HepG2 (cell line): ENCODE results near the gene ASGR1. TPM values are rescaled to one million over a fixed set of nuclear protein-coding genes. Genes with fewer than 3 reads are reported as not detected.

Source experiments
- GMEB2 ChIP-seq: IDR thresholded peaks from 2 replicates; pipeline ENCODE4 v1.6.1; 2016; ENCODE audit warnings: missing biosample characterization, missing genetic modification reagents, low read depth
- HIC2 ChIP-seq: sonication (generic); formaldehyde crosslinking; IDR thresholded peaks from 2 replicates; pipeline ENCODE4 v1.9.0; 2022; ENCODE audit warnings: low read depth, missing genetic modification reagents
- HMGXB3 ChIP-seq: sonication (generic); formaldehyde crosslinking; IDR thresholded peaks from 2 replicates; pipeline ENCODE4 v1.4.0; 2020; ENCODE audit warnings: missing genetic modification reagents, borderline replicate concordance
- IKZF1 ChIP-seq: fragments of 450-650 bp; IDR thresholded peaks from 2 replicates; pipeline ENCODE4 v1.7.1; 2016
- MXI1 ChIP-seq: IDR thresholded peaks from 3 replicates; pipeline ENCODE4 v1.6.1; 2012; ENCODE audit warnings: low read depth, low read length, inconsistent platforms, borderline replicate concordance
- NCOR1 ChIP-seq: fragments of 200-600 bp; sonication (generic); IDR thresholded peaks from 2 replicates; pipeline ENCODE4 v1.7.0; 2017; ENCODE audit warnings: antibody characterized with exemption, low read length, borderline replicate concordance
- PRDM15 ChIP-seq: sonication (generic); formaldehyde crosslinking; IDR thresholded peaks from 2 replicates; pipeline ENCODE4 v1.4.0; 2020; ENCODE audit warnings: missing genetic modification reagents
- RFX3 ChIP-seq: IDR thresholded peaks from 2 replicates; pipeline ENCODE4 v1.6.1; 2016; ENCODE audit warnings: missing biosample characterization, missing genetic modification reagents
- ZBTB14 ChIP-seq: sonication (generic); formaldehyde crosslinking; IDR thresholded peaks from 2 replicates; pipeline ENCODE4 v1.4.0; 2020; ENCODE audit warnings: missing genetic modification reagents
- ZKSCAN8 ChIP-seq: IDR thresholded peaks from 2 replicates; pipeline ENCODE4 v1.6.1; 2016; ENCODE audit warnings: borderline replicate concordance, missing genetic modification reagents, missing compliant biosample characterization
- ZNF484 ChIP-seq: sonication (generic); formaldehyde crosslinking; IDR thresholded peaks from 2 replicates; pipeline ENCODE4 v1.5.1; 2020; ENCODE audit warnings: mild to moderate bottlenecking, low read depth, missing genetic modification reagents, borderline replicate concordance
- ZNF619 ChIP-seq: sonication (generic); formaldehyde crosslinking; IDR thresholded peaks from 2 replicates; pipeline ENCODE4 v1.4.0; 2020; ENCODE audit warnings: mild to moderate bottlenecking, missing genetic modification reagents
- ZNF720 ChIP-seq: sonication (generic); formaldehyde crosslinking; IDR thresholded peaks from 2 replicates; pipeline ENCODE4 v1.4.0; 2020; ENCODE audit warnings: missing genetic modification reagents
- ZNF800 ChIP-seq: sonication (generic); formaldehyde crosslinking; IDR thresholded peaks from 2 replicates; pipeline ENCODE4 v1.4.0; 2020; ENCODE audit warnings: missing genetic modification reagents
- ZSCAN20 ChIP-seq: sonication (generic); formaldehyde crosslinking; IDR thresholded peaks from 2 replicates; pipeline ENCODE4 v1.4.0; 2020; ENCODE audit warnings: missing genetic modification reagents, mild to moderate bottlenecking, borderline replicate concordance
- polyA plus RNA-seq, 8 experiments: library from polyadenylated mRNA; depleted of rRNA in 3 of 8; stranded (reverse) in 7 of 8; unstranded in 1 of 8; fragments of >200 nt; fragmentation: Illumina TruSeq in 4 of 8; extraction: Trizol in 4 of 8; gene quantifications; 2 replicates each; pipeline versions ENCODE4 v1.2.1 to v1.2.3, GENCODE V29; 2011 to 2016; ENCODE audit warnings: low read depth in 4 of 8, missing spikeins in 1 of 8, mixed read lengths in 1 of 8; ENCODE audit not compliant: insufficient read depth in 1 of 8
- total RNA-seq, 5 experiments: library from RNA; depleted of rRNA; stranded (reverse); fragments of >200 nt; fragmentation: Illumina TruSeq; extraction: Trizol; gene quantifications; 2 replicates each; pipeline ENCODE4 v1.2.3, GENCODE V29; 2016; ENCODE audit warnings: low read depth in 1 of 5

Gene ASGR1
- total and polyA plus RNA-seq, 2 of the 13 experiments (the other 11 are each of a cell fraction or from before 2014, with no cell fraction given) = 353 to 796 TPM

- no peak; the same call in 1 of the 2 replicates for TF ChIP-seq ZKSCAN8 (CRISPR knock-in tag)
- no peak for TF ChIP-seq IKZF1
- no peak for TF ChIP-seq RFX3 (CRISPR knock-in tag)
- TF ChIP-seq ZNF619 (CRISPR knock-in tag) = no peak
- no peak for TF ChIP-seq NCOR1
- TF ChIP-seq PRDM15 (CRISPR knock-in tag) = no peak
- no peak for TF ChIP-seq ZNF720 (CRISPR knock-in tag)
- no peak for TF ChIP-seq GMEB2 (CRISPR knock-in tag)
- no peak for TF ChIP-seq ZNF800 (CRISPR knock-in tag)
- TF ChIP-seq ZSCAN20 (CRISPR knock-in tag) = no peak
- TF ChIP-seq MXI1 = no peak; the same call in 2 of the 3 replicates
- TF ChIP-seq ZBTB14 (CRISPR knock-in tag) = no peak
- no peak for TF ChIP-seq HMGXB3 (CRISPR knock-in tag)
- TF ChIP-seq ZNF484 = no peak
- peak; percentile 72 for TF ChIP-seq HIC2 (CRISPR knock-in tag)
Measured at GRCh38 chr17:7184091-7184488, 4.9 kb upstream of the ASGR1 start (continued).
